Measurements from ENCODE around the gene NUFIP2.

GRCh38 chr17:29216856-29217255, 77.1 kb downstream of the NUFIP2 start:
- TF ChIP-seq CTCF (IDR thresholded peaks at IDR 0.05) (no peak), EZH2 (IDR thresholded peaks at IDR 0.05) (no peak), EZH2phosphoT487 (IDR thresholded peaks at IDR 0.05) (no peak)
